GM12878 (cell line): ENCODE data around the gene RCOR1. TPM values are rescaled to one million over a fixed set of nuclear protein-coding genes. Genes with fewer than 3 reads are reported as not detected.

ENCODE experiments used
- ATAC-seq: fragments of 200-7000 bp; cut with Tn5 transposase; 3 replicates; pipeline ENCODE4 v1.9.1; 2020; ENCODE audit warnings: mild to moderate bottlenecking, moderate library complexity
- BruUV-seq: library from RNA; stranded (reverse); fragments of 400-500 nt; replicated peaks from 2 replicates; lab custom pipeline; 2021; lab: Mats Ljungman, UMichigan
- CTCF ChIA-PET: fragments of 300-600 bp; sonication (Branson Sonifier 250); formaldehyde crosslinking; extraction: SDS; loops from one replicate; lab custom pipeline; 2021; ENCODE audit warnings: inconsistent platforms; lab: Yijun Ruan, JAX
- POLR2A ChIA-PET: fragments of 350-600 bp; formaldehyde crosslinking; extraction: SDS; loops from one replicate; lab custom pipeline; 2021; ENCODE audit warnings: inconsistent platforms; lab: Charles Lee
- RAD21 ChIA-PET: fragments of 300-600 bp; sonication (Branson Sonifier 250); formaldehyde crosslinking; loops from one replicate; lab custom pipeline; 2023; ENCODE audit warnings: antibody characterized with exemption; ENCODE audit not compliant: unreplicated experiment; lab: Charles Lee
- SMC1A ChIA-PET: fragments of 300-600 bp; sonication (Branson Sonifier 250); formaldehyde crosslinking; loops from one replicate; lab custom pipeline; 2023; ENCODE audit not compliant: unreplicated experiment, uncharacterized antibody; lab: Charles Lee
- DNase-seq: peaks from one replicate; pipeline ENCODE4 v3.0.0-alpha.2; 2011; ENCODE audit warnings: low read depth, low spot score
- FAIRE-seq: peaks from 3 replicates; lab custom pipeline; 2011; peaks lifted over from hg19 to GRCh38; lab: Jason Lieb, UNC
- H2AFZ ChIP-seq: 2 replicates; pipeline ENCODE4 v1.6.0; 2011; ENCODE audit warnings: low read depth, low read length, control low read depth; ENCODE audit not compliant: control insufficient read depth
- H3K27ac ChIP-seq: 2 replicates; pipeline ENCODE4 v1.5.1; 2011; ENCODE audit warnings: control low read depth; ENCODE audit not compliant: control insufficient read depth, insufficient read depth
- H3K27me3 ChIP-seq, 2 experiments: replicated peaks in 1 of 2; 2 replicates each; pipeline versions ENCODE4 v1.6.0 to v1.6.1; 2011; ENCODE audit warnings: low read length in 1 of 2; ENCODE audit not compliant: control insufficient read depth in 2 of 2, insufficient read depth in 2 of 2
- H3K36me3 ChIP-seq, 2 experiments: 2 replicates each; pipeline ENCODE4 v1.5.1; 2011; ENCODE audit warnings: low read length in 1 of 2; ENCODE audit not compliant: control insufficient read depth in 2 of 2, insufficient read depth in 2 of 2
- H3K4me1 ChIP-seq: 2 replicates; pipeline ENCODE4 v1.6.1; 2011; ENCODE audit warnings: mild to moderate bottlenecking, low read length, moderate library complexity, mixed read lengths; ENCODE audit not compliant: control insufficient read depth, insufficient read depth
- H3K4me2 ChIP-seq: 2 replicates; pipeline ENCODE4 v1.6.0; 2011; ENCODE audit warnings: control low read depth; ENCODE audit not compliant: control insufficient read depth, insufficient read depth
- H3K4me3 ChIP-seq: fragments of 200-600 bp; sonication (generic); 2 replicates; pipeline ENCODE4 v1.5.1; 2016
- H3K79me2 ChIP-seq: 2 replicates; pipeline ENCODE4 v1.6.0; 2011; ENCODE audit warnings: low read length; ENCODE audit not compliant: control insufficient read depth, insufficient read depth
- H3K9ac ChIP-seq: 2 replicates; pipeline ENCODE4 v1.8.0; 2011; ENCODE audit warnings: low read length, control low read depth, mixed read lengths; ENCODE audit not compliant: control insufficient read depth, insufficient read depth
- H3K9me3 ChIP-seq: replicated peaks from 3 replicates; pipeline ENCODE4 v1.5.1; 2011; ENCODE audit warnings: mild to moderate bottlenecking, low read length; ENCODE audit not compliant: control insufficient read depth, insufficient read depth
- H4K20me1 ChIP-seq: 2 replicates; pipeline ENCODE4 v1.6.0; 2011; ENCODE audit not compliant: control insufficient read depth, insufficient read depth
- ATF7 ChIP-seq: fragments of 450-650 bp; IDR thresholded peaks from 2 replicates; pipeline ENCODE4 v1.6.1; 2016; ENCODE audit warnings: low read depth, mild to moderate bottlenecking
- EGR1 ChIP-seq, 2 experiments: IDR thresholded peaks; 1 replicate in 1 of 2; 2 replicates in 1 of 2; pipeline ENCODE4 v1.6.1; 2011 to 2012; ENCODE audit warnings: low read depth in 2 of 2, low read length in 2 of 2, borderline replicate concordance in 1 of 2, mild to moderate bottlenecking in 1 of 2, moderate library complexity in 1 of 2
- GABPA ChIP-seq: IDR thresholded peaks from 2 replicates; pipeline ENCODE4 v1.6.1; 2014; ENCODE audit warnings: antibody characterized with exemption, low read depth, mild to moderate bottlenecking, inconsistent platforms
- RCOR1 ChIP-seq: conservative IDR thresholded peaks from 2 replicates; pipeline ENCODE4 v1.6.1; 2012; ENCODE audit warnings: low read depth, low read length, improper control_type of control experiment
- REST ChIP-seq: IDR thresholded peaks from 2 replicates; pipeline ENCODE4 v1.6.1; 2012; ENCODE audit warnings: mild to moderate bottlenecking, low read depth, low read length
- TAF1 ChIP-seq: IDR thresholded peaks from 2 replicates; pipeline ENCODE4 v1.6.1; 2011; ENCODE audit warnings: mild to moderate bottlenecking, low read depth, low read length, borderline replicate concordance
- ZNF274 ChIP-seq: IDR thresholded peaks from one replicate; pipeline ENCODE4 v1.8.0; 2011; ENCODE audit not compliant: insufficient read length, insufficient read depth
- ZNF687 ChIP-seq: fragments of 450-650 bp; IDR thresholded peaks from 2 replicates; pipeline ENCODE4 v1.6.1; 2017; ENCODE audit warnings: mild to moderate bottlenecking, moderate library complexity
- WGBS: methylation state at CpG from one replicate; pipeline ENCODE4 v1.1.6; 2016; ENCODE audit warnings: low lambda C conversion rate; ENCODE audit not compliant: insufficient replicate concordance, insufficient coverage; ENCODE audit errors: missing lambda C conversion rate; 5-methylcytosine and 5-hydroxymethylcytosine counted together
- in situ Hi-C: fragments of 300-500 bp; cut with MboI; formaldehyde crosslinking; loops from 9 replicates; pipeline ENCODE4 v1.14.3; 2018; ENCODE audit warnings: mixed read lengths
- intact Hi-C: fragments of 100-400 bp; cut with micrococcal nuclease; formaldehyde crosslinking; loops from one replicate; pipeline ENCODE4 v1.14.2; 2022; ENCODE audit not compliant: unreplicated experiment
- polyA plus RNA-seq, 11 experiments: library from polyadenylated mRNA; depleted of rRNA in 4 of 11; unstranded in 6 of 11; stranded (reverse) in 5 of 11; fragments of >200 nt; fragmentation: Nextera tagmentation in 4 of 11; fragmentation: Illumina TruSeq in 1 of 11; extraction: Ambion mirVana in 4 of 11; extraction: Trizol in 1 of 11; gene quantifications; 1 replicate in 1 of 11; 2 replicates in 10 of 11; pipeline versions ENCODE4 v1.2.1 to v1.2.3, GENCODE V29; 2011 to 2016; ENCODE audit warnings: inconsistent platforms in 2 of 11, missing spikeins in 2 of 11, low read depth in 1 of 11
- total RNA-seq, 4 experiments: library from RNA; depleted of rRNA in 3 of 4; stranded (reverse); fragments of >200 nt in 3 of 4; fragmentation: Illumina TruSeq in 1 of 4; extraction: Trizol in 1 of 4; gene quantifications; 2 replicates each; pipeline versions ENCODE4 v1.2.1 to v1.2.3, GENCODE V29; 2013 to 2021
- TF ChIP-seq, protein P1 (sequence below): fragments of 450-650 bp; formaldehyde crosslinking; IDR thresholded peaks from 2 replicates; pipeline ENCODE4 v1.5.0; 2022; ENCODE audit warnings: mild to moderate bottlenecking, missing genetic modification characterization

The RCOR1 gene
- total and polyA plus RNA-seq, 10 of the 15 experiments (the other 5 are each of a cell fraction or from before 2014, with no cell fraction given), result 1.6 to 12.2 (median 4.4) TPM

- intact Hi-C loops, result loop anchor here (5.0 to 10.0 kb wide), 3 partner anchors 126 to 251 kb away; no protein-coding TSS in a partner anchor
- H3K27me3 ChIP-seq, result no peaks in the 10 kb centered on the region
- TSS peak; percentile 95 for BruUV-seq
- no peak for FAIRE-seq
- ChIA-PET SMC1A (interaction anchor here (0.8 to 7.1 kb wide), 6 partner anchors 9 to 79 kb away, joined by 3 to 119 read pairs (median 3); no protein-coding TSS in a partner anchor), RAD21 (interaction anchor here (1.0 to 5.0 kb wide), 6 partner anchors 7 to 80 kb away, joined by 4 to 104 read pairs (median 6); no protein-coding TSS in a partner anchor), CTCF (interaction anchor here (0.5 to 5.4 kb wide), 6 partner anchors 9 to 256 kb away, joined by 3 to 107 read pairs (median 4); no protein-coding TSS in a partner anchor), POLR2A (interaction anchor here (0.6 to 3.6 kb wide), 4 partner anchors 12 to 82 kb away, joined by 3 to 12 read pairs (median 10); no protein-coding TSS in a partner anchor)
- H3K4me3 ChIP-seq, result no peak overlapping the region
- H3K9me3 ChIP-seq, result no peaks in the 10 kb centered on the region; the same call in 2 of the 3 replicates
- H3K4me1 ChIP-seq, result peaks cover 40% of the 10 kb centered on the region
- peak; percentile 25 for ATAC-seq
- H3K79me2 ChIP-seq, result peaks cover 45% of the 10 kb centered on the region
- 41% methylated on average over 19 of the region's 22 CpGs for WGBS
- H4K20me1 ChIP-seq, result no peaks in the 10 kb centered on the region
- H3K9ac ChIP-seq, result peak overlapping the region; percentile 36
- H2AFZ ChIP-seq, result no peak overlapping the region
- H3K27ac ChIP-seq, result peak overlapping the region; percentile 89
- peak overlapping the region; percentile 71 for H3K4me2 ChIP-seq
- in situ Hi-C loops, result no loop called here
- no peak for DNase-seq
- peaks cover 0 to 8% of the 10 kb centered on the region in 2 experiments; a peak in 1 of 4 replicates for H3K36me3 ChIP-seq
- TF ChIP-seq GABPA (no peak), ZNF687 (no peak), ZNF274 (no peak), EGR1 (IDR thresholded peaks at IDR 0.05; ENCODE audit: borderline replicate concordance in 1 of 2, low read depth in 2 of 2, low read length in 2 of 2) (no peak), ATF7 (no peak), RCOR1 (no peak), REST (no peak), TAF1 (no peak)
- TF ChIP-seq, protein P1, sequence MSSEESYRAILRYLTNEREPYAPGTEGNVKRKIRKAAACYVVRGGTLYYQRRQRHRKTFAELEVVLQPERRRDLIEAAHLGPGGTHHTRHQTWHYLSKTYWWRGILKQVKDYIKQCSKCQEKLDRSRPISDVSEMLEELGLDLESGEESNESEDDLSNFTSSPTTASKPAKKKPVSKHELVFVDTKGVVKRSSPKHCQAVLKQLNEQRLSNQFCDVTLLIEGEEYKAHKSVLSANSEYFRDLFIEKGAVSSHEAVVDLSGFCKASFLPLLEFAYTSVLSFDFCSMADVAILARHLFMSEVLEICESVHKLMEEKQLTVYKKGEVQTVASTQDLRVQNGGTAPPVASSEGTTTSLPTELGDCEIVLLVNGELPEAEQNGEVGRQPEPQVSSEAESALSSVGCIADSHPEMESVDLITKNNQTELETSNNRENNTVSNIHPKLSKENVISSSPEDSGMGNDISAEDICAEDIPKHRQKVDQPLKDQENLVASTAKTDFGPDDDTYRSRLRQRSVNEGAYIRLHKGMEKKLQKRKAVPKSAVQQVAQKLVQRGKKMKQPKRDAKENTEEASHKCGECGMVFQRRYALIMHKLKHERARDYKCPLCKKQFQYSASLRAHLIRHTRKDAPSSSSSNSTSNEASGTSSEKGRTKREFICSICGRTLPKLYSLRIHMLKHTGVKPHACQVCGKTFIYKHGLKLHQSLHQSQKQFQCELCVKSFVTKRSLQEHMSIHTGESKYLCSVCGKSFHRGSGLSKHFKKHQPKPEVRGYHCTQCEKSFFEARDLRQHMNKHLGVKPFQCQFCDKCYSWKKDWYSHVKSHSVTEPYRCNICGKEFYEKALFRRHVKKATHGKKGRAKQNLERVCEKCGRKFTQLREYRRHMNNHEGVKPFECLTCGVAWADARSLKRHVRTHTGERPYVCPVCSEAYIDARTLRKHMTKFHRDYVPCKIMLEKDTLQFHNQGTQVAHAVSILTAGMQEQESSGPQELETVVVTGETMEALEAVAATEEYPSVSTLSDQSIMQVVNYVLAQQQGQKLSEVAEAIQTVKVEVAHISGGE (CRISPR knock-in tag), result no peak
Observed at GRCh38 chr14:102775855-102776760, 183.7 kb downstream of the RCOR1 start.
